Neural progenitor cell (in vitro differentiated cells): ENCODE data around the gene SLC35F3. TPM values are rescaled to one million over a fixed set of nuclear protein-coding genes. Genes with fewer than 3 reads are reported as not detected.

Source experiments
- DNase-seq: peaks from one replicate; pipeline ENCODE4 v3.0.0-alpha.2; 2016; ENCODE audit warnings: low spot score
- H2AFZ ChIP-seq: fragments of 200-600 bp; sonication (generic); replicated peaks from 2 replicates; pipeline ENCODE4 v1.6.1; 2016; ENCODE audit warnings: antibody characterized with exemption
- H3F3A ChIP-seq: fragments of 200-600 bp; sonication (generic); 2 replicates; pipeline ENCODE4 v1.6.1; 2016; ENCODE audit warnings: antibody characterized with exemption, low read depth
- H3K27ac ChIP-seq: fragments of 200-600 bp; sonication (generic); 2 replicates; pipeline ENCODE4 v1.5.1; 2016; ENCODE audit warnings: mild to moderate bottlenecking
- H3K27me3 ChIP-seq: fragments of 200-600 bp; sonication (generic); 2 replicates; pipeline ENCODE4 v1.6.1; 2016; ENCODE audit warnings: mild to moderate bottlenecking, moderate library complexity
- H3K36me3 ChIP-seq: fragments of 200-600 bp; sonication (generic); 2 replicates; pipeline ENCODE4 v1.5.1; 2016
- H3K4me1 ChIP-seq: fragments of 200-600 bp; sonication (generic); 2 replicates; pipeline ENCODE4 v1.6.1; 2016; ENCODE audit warnings: mixed run types
- H3K4me2 ChIP-seq: fragments of 200-600 bp; sonication (generic); 2 replicates; pipeline ENCODE4 v1.6.1; 2016
- H3K4me3 ChIP-seq: fragments of 200-600 bp; sonication (generic); 2 replicates; pipeline ENCODE4 v1.5.1; 2016
- H3K79me2 ChIP-seq: fragments of 200-600 bp; sonication (generic); 2 replicates; pipeline ENCODE4 v1.6.1; 2016; ENCODE audit warnings: low read depth
- H3K9ac ChIP-seq: fragments of 200-600 bp; sonication (generic); 2 replicates; pipeline ENCODE4 v1.6.1; 2016
- H3K9me3 ChIP-seq: fragments of 200-600 bp; sonication (generic); 2 replicates; pipeline ENCODE4 v1.5.1; 2016; ENCODE audit warnings: low read depth
- H4K20me1 ChIP-seq: fragments of 200-600 bp; sonication (generic); 2 replicates; pipeline ENCODE4 v1.6.1; 2016; ENCODE audit warnings: low read depth
- H3K27ac Mint-ChIP-seq: 3 replicates; pipeline ENCODE4 v1.8.0; 2021; ENCODE audit warnings: mixed read lengths
- H3K27me3 Mint-ChIP-seq: 2 replicates; pipeline ENCODE4 v1.8.0; 2022; ENCODE audit warnings: low read depth, mild to moderate bottlenecking, inconsistent platforms, moderate library complexity, mixed read lengths; ENCODE audit not compliant: insufficient read depth
- H3K36me3 Mint-ChIP-seq: 3 replicates; pipeline ENCODE4 v1.8.0; 2021; ENCODE audit warnings: mixed read lengths
- H3K4me1 Mint-ChIP-seq: 3 replicates; pipeline ENCODE4 v1.8.0; 2021; ENCODE audit warnings: mixed read lengths
- H3K4me3 Mint-ChIP-seq: 3 replicates; pipeline ENCODE4 v1.8.0; 2021; ENCODE audit warnings: mild to moderate bottlenecking, moderate library complexity, mixed read lengths
- H3K9me3 Mint-ChIP-seq: 3 replicates; pipeline ENCODE4 v1.8.0; 2020; ENCODE audit warnings: mixed read lengths
- CTCF ChIP-seq: fragments of 200-600 bp; sonication (generic); IDR thresholded peaks from 2 replicates; pipeline ENCODE4 v1.5.1; 2017; ENCODE audit warnings: antibody characterized with exemption, mild to moderate bottlenecking
- EZH2 ChIP-seq: fragments of 200-600 bp; sonication (generic); IDR thresholded peaks from 2 replicates; pipeline ENCODE4 v1.6.1; 2017; ENCODE audit warnings: antibody characterized with exemption, mild to moderate bottlenecking, moderate library complexity
- EZH2phosphoT487 ChIP-seq: fragments of 200-600 bp; sonication (generic); IDR thresholded peaks from 2 replicates; pipeline ENCODE4 v1.6.1; 2017; ENCODE audit warnings: antibody characterized with exemption
- total RNA-seq: library from RNA; depleted of rRNA; stranded (reverse); fragments of >200 nt; gene quantifications from 2 replicates; pipeline ENCODE4 v1.2.3, GENCODE V29; 2015; ENCODE audit warnings: low replicate concordance

Gene SLC35F3
- total RNA-seq, 1 donor from 2014 or later, result 0.79 TPM

- H3K27me3 Mint-ChIP-seq, result no peaks in the 10 kb centered on the region
- Histone ChIP-seq H3K9me3 (no peaks in the 10 kb centered on the region), H4K20me1 (no peaks in the 10 kb centered on the region), H3K4me3 (no peak overlapping the region), H3K9ac (no peak overlapping the region), H3K36me3 (no peaks in the 10 kb centered on the region), H3K79me2 (no peaks in the 10 kb centered on the region), H2AFZ (no peak overlapping the region), H3K4me2 (no peak overlapping the region), H3K27ac (no peak overlapping the region), H3K27me3 (no peaks in the 10 kb centered on the region), H3K4me1 (no peaks in the 10 kb centered on the region), H3F3A (no peaks in the 10 kb centered on the region)
- peaks cover 4% of the 10 kb centered on the region for H3K9me3 Mint-ChIP-seq
- no peak overlapping the region for H3K4me3 Mint-ChIP-seq
- no peak overlapping the region for H3K27ac Mint-ChIP-seq
- no peaks in the 10 kb centered on the region for H3K36me3 Mint-ChIP-seq
- DNase-seq, result no peak
- TF ChIP-seq EZH2phosphoT487 (no peak), EZH2 (no peak), CTCF (no peak)
- H3K4me1 Mint-ChIP-seq, result no peaks in the 10 kb centered on the region
Measured at GRCh38 chr1:234019387-234019786, 114.9 kb downstream of the SLC35F3 start.

GRCh38 chr1:234022302-234022701, 117.8 kb downstream of the SLC35F3 start:
- H3K9ac ChIP-seq, result no peak overlapping the region
- no peak for TF ChIP-seq CTCF
- no peak for TF ChIP-seq EZH2
- no peak for TF ChIP-seq EZH2phosphoT487
- H3K79me2 ChIP-seq, result no peaks in the 10 kb centered on the region
- DNase-seq, result no peak
- H3K36me3 Mint-ChIP-seq, result no peaks in the 10 kb centered on the region
- no peak overlapping the region for H3K27ac ChIP-seq
- no peak overlapping the region for H3K4me2 ChIP-seq
- no peaks in the 10 kb centered on the region for H4K20me1 ChIP-seq
- H3K9me3 ChIP-seq, result no peaks in the 10 kb centered on the region
- H3K4me1 ChIP-seq, result no peaks in the 10 kb centered on the region
- no peak overlapping the region for H3K4me3 Mint-ChIP-seq
- H3K27me3 Mint-ChIP-seq, result no peaks in the 10 kb centered on the region
- H2AFZ ChIP-seq, result no peak overlapping the region
- H3K4me1 Mint-ChIP-seq, result no peaks in the 10 kb centered on the region
- H3K4me3 ChIP-seq, result no peak overlapping the region
- no peaks in the 10 kb centered on the region for H3K27me3 ChIP-seq
- no peak overlapping the region for H3K27ac Mint-ChIP-seq
- no peaks in the 10 kb centered on the region for H3K36me3 ChIP-seq
- H3K9me3 Mint-ChIP-seq, result no peaks in the 10 kb centered on the region
- H3F3A ChIP-seq, result no peaks in the 10 kb centered on the region

- Histone ChIP-seq H3K27me3 (no peaks in the 10 kb centered on the region), H3K79me2 (no peaks in the 10 kb centered on the region), H3K27ac (no peak overlapping the region), H3K4me3 (no peak overlapping the region), H4K20me1 (no peaks in the 10 kb centered on the region), H3K4me2 (no peak overlapping the region), H3K36me3 (no peaks in the 10 kb centered on the region), H3K4me1 (no peaks in the 10 kb centered on the region), H3K9ac (no peak overlapping the region), H2AFZ (no peak overlapping the region), H3K9me3 (no peaks in the 10 kb centered on the region), H3F3A (no peaks in the 10 kb centered on the region)
- Mint-ChIP-seq H3K27me3 (no peaks in the 10 kb centered on the region), H3K9me3 (no peaks in the 10 kb centered on the region), H3K4me1 (no peaks in the 10 kb centered on the region), H3K36me3 (no peaks in the 10 kb centered on the region), H3K27ac (no peak overlapping the region), H3K4me3 (no peak overlapping the region)
- TF ChIP-seq EZH2 (no peak), CTCF (no peak), EZH2phosphoT487 (no peak)
- DNase-seq, result no peak
Measured at GRCh38 chr1:234039603-234040002, 135.1 kb downstream of the SLC35F3 start.
